HCT116 (cell line): ENCODE data around the gene SAMSN1.

Source experiments
- CTCF ChIP-seq, 3 experiments: fragments of 200-600 bp in 1 of 3; sonication (generic) in 1 of 3; IDR thresholded peaks in 2 of 3; conservative IDR thresholded peaks in 1 of 3; 2 replicates each; pipeline ENCODE4 v1.5.1; 2012 to 2017; ENCODE audit warnings: low read depth in 2 of 3, low read length in 2 of 3, antibody characterized with exemption in 1 of 3, borderline replicate concordance in 1 of 3, control low read depth in 1 of 3, mild to moderate bottlenecking in 1 of 3, mixed read lengths in 1 of 3, mixed run types in 1 of 3, moderate library complexity in 1 of 3; ENCODE audit not compliant: insufficient read depth in 1 of 3
- ELF1 ChIP-seq: IDR thresholded peaks from 2 replicates; pipeline ENCODE4 v1.6.1; 2012; ENCODE audit warnings: low read depth, borderline replicate concordance
- EZH2 ChIP-seq: fragments of 200-600 bp; sonication (generic); IDR thresholded peaks from 2 replicates; pipeline ENCODE4 v1.6.1; 2017; ENCODE audit warnings: antibody characterized with exemption, mixed run types
- EZH2phosphoT487 ChIP-seq: fragments of 200-600 bp; IDR thresholded peaks from 2 replicates; pipeline ENCODE4 v1.6.1; 2018; ENCODE audit warnings: antibody characterized with exemption, borderline replicate concordance
- POLR2A ChIP-seq: IDR thresholded peaks from 2 replicates; pipeline ENCODE4 v1.7.0; 2011; ENCODE audit warnings: borderline replicate concordance; ENCODE audit not compliant: insufficient read depth, insufficient read length; ENCODE audit errors: extremely low read depth
- REST ChIP-seq: IDR thresholded peaks from 2 replicates; pipeline ENCODE4 v1.6.1; 2012; ENCODE audit warnings: low read depth
- YY1 ChIP-seq: IDR thresholded peaks from 2 replicates; pipeline ENCODE4 v1.6.1; 2011; ENCODE audit warnings: low read length, low read depth, moderate library complexity, mild to moderate bottlenecking; ENCODE audit not compliant: insufficient replicate concordance; ENCODE audit errors: extremely low read depth
- ZFX ChIP-seq: fragments of 450-650 bp; IDR thresholded peaks from 2 replicates; pipeline ENCODE4 v1.6.1; 2017
- ZNF274 ChIP-seq: fragments of 200-500 bp; sonication (Bioruptor generic); IDR thresholded peaks from 2 replicates; pipeline ENCODE4 v1.6.1; 2014; ENCODE audit warnings: mild to moderate bottlenecking, low read depth, low read length, inconsistent platforms

GRCh38 chr21:14584357-14585095, 38.4 kb upstream of the SAMSN1 start:
- TF ChIP-seq EZH2, result no peak
- no peak for TF ChIP-seq ZNF274
- no peak for TF ChIP-seq ZFX
- no peak for TF ChIP-seq ELF1
- TF ChIP-seq YY1, result no peak
- no peak for TF ChIP-seq CTCF (IDR thresholded peaks at IDR 0.05 in 2 of 3, conservative IDR thresholded peaks at IDR 0.05 in 1 of 3; ENCODE audit: borderline replicate concordance in 1 of 3, insufficient read depth in 1 of 3, low read depth in 2 of 3, low read length in 2 of 3)
- TF ChIP-seq EZH2phosphoT487, result no peak
- no peak for TF ChIP-seq POLR2A
- no peak for TF ChIP-seq REST
